H1 (cell line): Measurements from ENCODE around the gene AFF2. TPM values are rescaled to one million over a fixed set of nuclear protein-coding genes. Genes with fewer than 3 reads are reported as not detected.

Source experiments
- FOSL1 ChIP-seq: IDR thresholded peaks from 2 replicates; pipeline ENCODE4 v1.6.1; 2011; ENCODE audit warnings: mild to moderate bottlenecking, low read depth, low read length, moderate library complexity; ENCODE audit not compliant: insufficient read depth
- KDM5A ChIP-seq: fragments of 200-600 bp; IDR thresholded peaks from 2 replicates; pipeline ENCODE4 v1.7.1; 2012; ENCODE audit warnings: mild to moderate bottlenecking, low read length, inconsistent platforms, mixed read lengths
- SIRT6 ChIP-seq: IDR thresholded peaks from one replicate; pipeline ENCODE4 v1.7.1; 2012; ENCODE audit warnings: low read length, inconsistent platforms
- SRF ChIP-seq: IDR thresholded peaks from 2 replicates; pipeline ENCODE4 v1.6.1; 2011; ENCODE audit warnings: mild to moderate bottlenecking, low read depth, low read length, moderate library complexity
- polyA plus RNA-seq, 7 experiments: library from polyadenylated mRNA; depleted of rRNA in 3 of 7; stranded (reverse) in 5 of 7; unstranded in 2 of 7; fragments of >200 nt in 5 of 7; fragments of 200-250 nt in 2 of 7; gene quantifications; 1 replicate in 5 of 7; 2 replicates in 1 of 7; 4 replicates in 1 of 7; pipeline versions ENCODE4 v1.2.1 to v1.2.3, GENCODE V29; 2011 to 2013; ENCODE audit warnings: missing spikeins in 2 of 7, mixed read lengths in 2 of 7
- total RNA-seq: library from RNA; stranded (reverse); fragmentation: NEBNext Ultra II Directional; extraction: Animal tissue kit (Norgen Biotek cat#: 25700); gene quantifications from 2 replicates; pipeline ENCODE4 v1.2.1, GENCODE V29; 2021

AFF2 gene
- total and polyA plus RNA-seq, 2 of the 8 experiments (the other 6 are each of a cell fraction or from before 2014, with no cell fraction given), result 2.0 to 7.3 TPM

- TF ChIP-seq SRF, result no peak
- no peak for TF ChIP-seq FOSL1
- no peak for TF ChIP-seq KDM5A
- no peak for TF ChIP-seq SIRT6
Observed at GRCh38 chrX:149013081-149013480, 512.7 kb downstream of the AFF2 start (continued).
